ENCODE measurements around the gene SLIT3.

The SLIT3 gene

GRCh38 chr5:169244812-169245211 is 56.1 kb downstream of the SLIT3 start:
- TF ChIP-seq CTCF (conservative IDR thresholded peaks at IDR 0.05; ENCODE audit: low read depth, low read length) = no peak
- H3K4me3 ChIP-seq (ENCODE audit: low read length) = no peak overlapping the region
- DNase-seq (ENCODE audit: low read depth) = no peak

- no peak overlapping the region for H3K4me3 ChIP-seq (ENCODE audit: low read length)
- no peak for TF ChIP-seq CTCF (conservative IDR thresholded peaks at IDR 0.05; ENCODE audit: low read depth, low read length)
- no peak for DNase-seq (ENCODE audit: low read depth)
Observed at GRCh38 chr5:169243651-169244422, 57.1 kb downstream of the SLIT3 start.

GRCh38 chr5:169242849-169243186 is 58.1 kb downstream of the SLIT3 start:
- TF ChIP-seq CTCF (conservative IDR thresholded peaks at IDR 0.05; ENCODE audit: low read depth, low read length) = no peak
- no peak for DNase-seq (ENCODE audit: low read depth)
- H3K4me3 ChIP-seq (ENCODE audit: low read length) = no peak overlapping the region

- peak; percentile 48 for DNase-seq (ENCODE audit: low read depth)
- TF ChIP-seq CTCF (conservative IDR thresholded peaks at IDR 0.05; ENCODE audit: low read depth, low read length) = no peak
- H3K4me3 ChIP-seq (ENCODE audit: low read length) = no peak overlapping the region
Observed at GRCh38 chr5:169242175-169242848, 58.6 kb downstream of the SLIT3 start.

- TF ChIP-seq CTCF (conservative IDR thresholded peaks at IDR 0.05; ENCODE audit: low read depth, low read length) = no peak
- no peak overlapping the region for H3K4me3 ChIP-seq (ENCODE audit: low read length)
- peak; percentile 60 for DNase-seq (ENCODE audit: low read depth)
Observed at GRCh38 chr5:169229342-169229892, 71.5 kb downstream of the SLIT3 start.

- TF ChIP-seq CTCF (conservative IDR thresholded peaks at IDR 0.05; ENCODE audit: low read depth, low read length) = no peak
- no peak for DNase-seq (ENCODE audit: low read depth)
- H3K4me3 ChIP-seq (ENCODE audit: low read length) = no peak overlapping the region
Observed at GRCh38 chr5:169226895-169227294, 74.0 kb downstream of the SLIT3 start.

Measured in retinal pigment epithelial cell (primary cell).